SK-N-MC (cell line): Measurements from ENCODE around the gene IFNA14.

Experiments used
- EZH2 ChIP-seq: fragments of 200-600 bp; sonication (generic); IDR thresholded peaks from one replicate; pipeline ENCODE4 v1.6.1; 2017; ENCODE audit warnings: antibody characterized with exemption
- POLR2AphosphoS5 ChIP-seq: IDR thresholded peaks from 2 replicates; pipeline ENCODE4 v1.6.1; 2012; ENCODE audit warnings: mild to moderate bottlenecking, low read depth, low read length, borderline replicate concordance

DNA sequence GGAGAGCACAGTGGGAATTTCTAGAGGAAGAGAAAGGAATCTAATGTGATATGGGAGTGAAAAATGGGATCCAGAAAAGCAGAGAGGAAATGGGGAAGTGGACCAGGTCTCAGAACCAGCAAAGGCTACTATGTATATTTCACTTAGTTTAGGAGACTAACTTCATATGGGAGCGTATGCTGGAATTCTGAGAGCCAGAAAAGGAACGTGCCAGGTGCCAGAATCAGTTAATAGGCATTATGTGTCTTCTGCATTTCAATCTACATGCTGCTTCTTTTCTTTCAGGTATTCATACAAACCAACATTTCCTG lies 28.5 kb upstream of the IFNA14 start:
- TF ChIP-seq POLR2AphosphoS5: no peak
- TF ChIP-seq EZH2: no peak
